Measurements from ENCODE around the gene RHBDD1.
A peak's percentile ranks its signal among the peaks of the same experiment; 100 is the strongest.
"Not testable (repeated sequence)": the region's sequence is repeated elsewhere in the genome, so short reads cannot be mapped to it uniquely, and the experiment has no call there.

RHBDD1 gene

GRCh38 chr2:226799976-226800940 lies 35.6 kb upstream of the RHBDD1 start:
- no peak for DNase-seq

GRCh38 chr2:226800941-226801784 lies 34.7 kb upstream of the RHBDD1 start:
- peak; percentile 88 for DNase-seq

GRCh38 chr2:226802573-226802972 lies 33.3 kb upstream of the RHBDD1 start:
- peak; percentile 78 for DNase-seq

- DNase-seq, result no peak
These were observed 32.4 kb upstream of the RHBDD1 start for GRCh38 chr2:226803410-226803809.

- no peak for DNase-seq
These were observed 22.6 kb upstream of the RHBDD1 start for GRCh38 chr2:226813148-226813701.

- peak; percentile 93 for DNase-seq
These were observed 16.9 kb upstream of the RHBDD1 start for GRCh38 chr2:226818930-226819329.

- no peak for DNase-seq
These were observed 10.8 kb upstream of the RHBDD1 start for GRCh38 chr2:226825056-226825455.

- DNase-seq, result no peak
These were observed 7.7 kb upstream of the RHBDD1 start for GRCh38 chr2:226828191-226828590.

GRCh38 chr2:226829721-226830631 lies 5.9 kb upstream of the RHBDD1 start:
- no peak for DNase-seq

- DNase-seq, result no peak
These were observed 4.6 kb upstream of the RHBDD1 start for GRCh38 chr2:226831266-226831665.

- DNase-seq, result no peak
These were observed 3.8 kb upstream of the RHBDD1 start for GRCh38 chr2:226832061-226832460.

GRCh38 chr2:226834880-226835279 lies 974 bp upstream of the RHBDD1 start:
- not testable (repeated sequence) for DNase-seq

- DNase-seq, result peak; percentile 68
These were observed 446 bp upstream of the RHBDD1 start for GRCh38 chr2:226835420-226835795.

- DNase-seq, result no peak
These were observed 663 bp downstream of the RHBDD1 start for GRCh38 chr2:226836548-226836885.

- no peak for DNase-seq
These were observed 1.5 kb downstream of the RHBDD1 start for GRCh38 chr2:226837334-226837733.

- DNase-seq, result peak; percentile 37
These were observed 2.1 kb downstream of the RHBDD1 start for GRCh38 chr2:226837787-226838603.

- DNase-seq, result peak; percentile 28
These were observed 2.9 kb downstream of the RHBDD1 start for GRCh38 chr2:226838722-226839121.

GRCh38 chr2:226839161-226839560 lies 3.3 kb downstream of the RHBDD1 start:
- peak; percentile 15 for DNase-seq

GRCh38 chr2:226839951-226840350 lies 4.1 kb downstream of the RHBDD1 start:
- peak; percentile 15 for DNase-seq

- not testable (repeated sequence) for DNase-seq
These were observed 7.1 kb downstream of the RHBDD1 start for GRCh38 chr2:226843001-226843400.

GRCh38 chr2:226845386-226846116 lies 9.7 kb downstream of the RHBDD1 start:
- DNase-seq, result no peak

All from NCI-H510A treated with DMSO at 0.1 percent for 48 hours (cell line).